Ovary (tissue), 3 donors: ENCODE results near the gene CALML4.

ENCODE experiments used
- CTCF ChIP-seq, 3 donors: fragments of 450-650 bp in 2 of 3; fragments of 200-600 bp in 1 of 3; IDR thresholded peaks; one replicate each; pipeline versions ENCODE4 v1.5.1 to v1.8.0; 2016 to 2022; ENCODE audit warnings: antibody characterized with exemption in 3 of 3, mild to moderate bottlenecking in 1 of 3
- POLR2A ChIP-seq: fragments of 450-650 bp; IDR thresholded peaks from one replicate; pipeline ENCODE4 v1.6.1; 2017; ENCODE audit warnings: antibody characterized with exemption, mild to moderate bottlenecking, moderate library complexity
- donor health status: DM: no; HTN: no; CAD: no.

- TF ChIP-seq CTCF (IDR thresholded peaks at IDR 0.05) (no peak), POLR2A (no peak)
These were observed 13.2 kb upstream of the CALML4 start for GRCh38 chr15:68218331-68218730.
